Heart right ventricle (tissue), 16 donors: ENCODE measurements around the gene SLC35B2. TPM values are rescaled to one million over a fixed set of nuclear protein-coding genes. Genes with fewer than 3 reads are reported as not detected.
A peak's percentile ranks its signal among the peaks of the same experiment; 100 is the strongest.

ENCODE experiments used
- ATAC-seq, 8 donors: fragments of 200-7000 bp; cut with Tn5 transposase; one replicate each; pipeline ENCODE4 v1.9.1; 2020; ENCODE audit warnings: mild to moderate bottlenecking in 8 of 8, moderate library complexity in 8 of 8, moderate number of reproducible peaks in 1 of 8
- DNase-seq, 2 donors: peaks; one replicate each; pipeline ENCODE4 v3.0.0-alpha.2; 2020
- H3K27ac ChIP-seq, 10 donors: fragments of 200-600 bp; sonication (generic) in 2 of 10; one replicate each; pipeline versions ENCODE4 v1.5.0 to v1.8.0; 2020 to 2022; ENCODE audit warnings: mild to moderate bottlenecking in 3 of 10
- H3K27me3 ChIP-seq, 7 donors: fragments of 200-600 bp; one replicate each; pipeline ENCODE4 v1.8.0; 2021 to 2022; ENCODE audit warnings: mild to moderate bottlenecking in 2 of 7
- H3K36me3 ChIP-seq, 9 donors: fragments of 200-600 bp; sonication (generic) in 1 of 9; one replicate each; pipeline versions ENCODE4 v1.5.0 to v1.8.0; 2020 to 2022; ENCODE audit warnings: mild to moderate bottlenecking in 2 of 9
- H3K4me1 ChIP-seq, 9 donors: fragments of 200-600 bp; sonication (generic) in 1 of 9; one replicate each; pipeline versions ENCODE4 v1.5.0 to v1.8.0; 2020 to 2022; ENCODE audit warnings: mild to moderate bottlenecking in 4 of 9
- H3K4me3 ChIP-seq, 10 donors: fragments of 200-600 bp; sonication (generic) in 2 of 10; one replicate each; pipeline versions ENCODE4 v1.5.0 to v1.8.0; 2020 to 2022; ENCODE audit warnings: mild to moderate bottlenecking in 7 of 10, moderate library complexity in 2 of 10
- H3K9me3 ChIP-seq, 11 donors: fragments of 200-600 bp in 10 of 11; sonication (generic) in 2 of 11; one replicate each; pipeline versions ENCODE4 v1.5.0 to v1.8.0; 2013 to 2022; ENCODE audit warnings: mild to moderate bottlenecking in 2 of 11, control low read depth in 1 of 11, moderate library complexity in 1 of 11
- CTCF ChIP-seq, 9 donors: fragments of 200-600 bp; sonication (generic) in 2 of 9; IDR thresholded peaks; one replicate each; pipeline versions ENCODE4 v1.5.0 to v1.8.0; 2021 to 2022; ENCODE audit warnings: antibody characterized with exemption in 9 of 9, mild to moderate bottlenecking in 5 of 9, moderate library complexity in 1 of 9
- WGBS, 2 donors: extraction: QIAGEN DNeasy Blood & Tissue Kit; methylation state at CpG; one replicate each; pipeline ENCODE4 v1.1.7; 2013; ENCODE audit warnings: inconsistent platforms in 1 of 2; 5-methylcytosine and 5-hydroxymethylcytosine counted together
- intact Hi-C, 10 donors: fragments of 100-400 bp; cut with DNase I; formaldehyde crosslinking; loops; one replicate each; pipeline versions ENCODE4 v1.11.1 to v1.14.2; 2022
- polyA plus RNA-seq, 2 donors: library from polyadenylated mRNA; stranded (reverse); fragments of 200-250 nt; gene quantifications; one replicate each; pipeline ENCODE4 v1.2.3, GENCODE V29; 2013
- total RNA-seq, 10 donors: library from RNA; stranded (reverse); fragmentation: NEBNext Ultra II Directional in 3 of 10; extraction: Animal tissue kit (Norgen Biotek cat#: 25700) in 3 of 10; gene quantifications; one replicate each; pipeline versions ENCODE4 v1.2.1 to v1.2.4, GENCODE V29; 2021 to 2023
- donor health status: Arrhythmogenic right ventricular cardiomyopathy.
- donor health status: ischemic (EF 13 %, LVEDD 7.1; RV severe dilation, severe dysfunction).
- donor health status: healthy with polysubstance abuse.
- donor health status: DM: no; HTN: yes; CAD: no.
- donor health status: DM: no; HTN: no; CAD: no.
- donor health status: ischemic (EF 25% LVEDD 6.9; RV normal size, moderate dysfunction).
- donor health status: ischemic (EF 25% LVEDD 5.7; RV mildly dilated, moderate dysfunction).
- donor health status: healthy.
- donor health status: DM: yes; HTN: yes; CAD: no.
- donor health status: Ischemic cardiomyopathy.
- donor health status: ischemic (EF 35%, LVEDD 5.7; RV mildly dilated, moderate dysfunction).
- donor health status: nonischemic (EF 11% LVEDD 7.7; RV severe dilation, severe dysfunction).
- donor health status: DM: yes; HTN: yes; CAD: no.
- donor health status: PGD.
- donor health status: ischemic (EF 29% LVEDD 5.4; RV normal size, mild dysfunction).
- donor health status: nonischemic (EF 23%, LVEDD 6.1; RV moderate dilation, normal function).

The SLC35B2 gene
- total and polyA plus RNA-seq, 12 donors: 9.1 to 29.8 (median 23.7) TPM

DNA sequence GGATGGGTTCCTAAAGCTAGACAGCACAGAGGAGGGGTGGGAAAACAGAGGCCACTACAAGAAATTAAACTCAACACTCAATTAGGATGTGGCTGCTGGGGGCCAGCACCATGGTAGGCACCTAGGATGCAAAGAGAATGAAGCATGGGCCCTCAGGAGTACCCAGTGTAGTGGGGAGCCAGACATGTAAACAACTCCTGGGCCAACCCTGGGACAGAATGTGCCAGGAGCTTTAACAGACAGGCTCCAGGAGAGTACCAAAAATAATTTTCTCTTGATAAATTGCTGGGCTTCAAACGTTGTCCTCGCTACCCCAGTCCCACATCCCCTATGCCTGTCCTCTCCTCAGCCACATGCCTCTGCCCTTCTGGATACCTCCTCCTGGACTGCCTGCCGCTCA lies 14.6 kb upstream of the SLC35B2 start:
- ATAC-seq (no peak), DNase-seq (no peak)
- 29 to 59% methylated on average over 3 of the region's 3 CpGs for WGBS, 2 donors

DNA sequence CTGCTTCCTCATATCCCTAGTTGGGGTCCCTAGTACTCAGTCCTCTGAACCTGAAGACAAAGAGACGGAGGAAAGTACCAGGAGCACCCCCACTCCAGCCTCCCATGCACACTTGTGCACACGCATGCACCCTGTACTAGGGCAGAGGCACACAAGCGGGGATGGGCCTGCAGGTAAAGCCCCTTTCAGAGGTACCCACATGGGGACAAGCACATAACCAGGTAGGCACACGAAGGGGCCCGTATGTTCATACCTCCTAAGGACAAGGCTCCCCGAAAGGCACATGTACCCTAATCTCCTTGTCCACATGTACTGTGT lies 14.0 kb upstream of the SLC35B2 start:
- WGBS, 2 donors: 80 to 84% methylated on average over 6 of the region's 6 CpGs

More for the DNA sequence above, 14.6 kb upstream of the SLC35B2 start:
- no peak for TF ChIP-seq CTCF (IDR thresholded peaks at IDR 0.05)
- no peak overlapping the region for H3K27ac ChIP-seq
- H3K36me3 ChIP-seq: no peaks in the 10 kb centered on the region
- no peak overlapping the region for H3K4me3 ChIP-seq
- H3K27me3 ChIP-seq: peaks cover 23 to 92% (median 78%) of the 10 kb centered on the region in 7 donors
- peaks cover 0 to 10% (median 5%) of the 10 kb centered on the region in 9 donors for H3K4me1 ChIP-seq
- H3K9me3 ChIP-seq: no peaks in the 10 kb centered on the region
- intact Hi-C loops: no loop called here

GRCh38 chr6:44270526-44271405 lies 13.4 kb upstream of the SLC35B2 start:
- Histone ChIP-seq H3K36me3 (no peaks in the 10 kb centered on the region), H3K9me3 (no peaks in the 10 kb centered on the region), H3K27me3 (peaks cover 18 to 80% (median 66%) of the 10 kb centered on the region in 7 donors), H3K27ac (no peak overlapping the region), H3K4me3 (peak overlapping the region in 9 of 10 donors; percentile 22 to 42 (median 31)), H3K4me1 (peaks cover 0 to 10% (median 3%) of the 10 kb centered on the region in 9 donors)
- intact Hi-C loops: no loop called here
- ATAC-seq (no peak), DNase-seq (no peak)
- WGBS, 2 donors: 3 to 16% methylated on average over 9 to 87 of the region's 90 CpGs
- no peak for TF ChIP-seq CTCF (IDR thresholded peaks at IDR 0.05)

More for the DNA sequence above, 14.0 kb upstream of the SLC35B2 start:
- Histone ChIP-seq H3K4me3 (no peak overlapping the region), H3K4me1 (peaks cover 0 to 10% (median 3%) of the 10 kb centered on the region in 9 donors), H3K27ac (no peak overlapping the region), H3K27me3 (peaks cover 21 to 86% (median 72%) of the 10 kb centered on the region in 7 donors), H3K36me3 (no peaks in the 10 kb centered on the region), H3K9me3 (no peaks in the 10 kb centered on the region)
- ATAC-seq: no peak
- DNase-seq: no peak
- no peak for TF ChIP-seq CTCF (IDR thresholded peaks at IDR 0.05)
- intact Hi-C loops: no loop called here

- H3K4me1 ChIP-seq: peaks cover 0 to 7% (median 0%) of the 10 kb centered on the region in 9 donors
- H3K27ac ChIP-seq: no peak within 1 kb of the TSS
- intact Hi-C loops: loop anchor here (2.0 to 10.0 kb wide), 6 partner anchors 32 to 173 kb away; partner anchors contain the start of gene AARS2 (in 1 of the 10)
- ATAC-seq: no peak
- no peak for TF ChIP-seq CTCF (IDR thresholded peaks at IDR 0.05)
- no peaks in the 10 kb centered on the region for H3K9me3 ChIP-seq
- no peak for DNase-seq
- H3K36me3 ChIP-seq: no peaks in the 10 kb centered on the region
- H3K4me3 ChIP-seq: peak within 1 kb of the TSS in 9 of 10 donors; percentile 22 to 42 (median 31)
- H3K27me3 ChIP-seq: peaks cover 11 to 73% (median 59%) of the 10 kb centered on the region in 7 donors
- WGBS, 2 donors: 10 to 37% methylated on average over 10 to 29 of the region's 29 CpGs
These were observed 12.7 kb upstream of the SLC35B2 start, which contains the start of gene TMEM151B for GRCh38 chr6:44269921-44270525. TMEM151B (plus strand) TSS chr6:44270450; CDS start chr6:44270743, 293 bp downstream.
